DND-41 (cell line): ENCODE results near the gene CD81.

Source experiments
- EZH2 ChIP-seq: IDR thresholded peaks from 3 replicates; pipeline ENCODE4 v1.6.1; 2012; ENCODE audit warnings: borderline replicate concordance, low read depth, mild to moderate bottlenecking, moderate library complexity, low read length, inconsistent platforms; ENCODE audit not compliant: severe bottlenecking
- TF ChIP-seq, protein P1 (sequence below): IDR thresholded peaks from 2 replicates; pipeline ENCODE4 v1.5.1; 2012; ENCODE audit warnings: borderline replicate concordance, low read length, moderate library complexity, mild to moderate bottlenecking; ENCODE audit not compliant: poor library complexity, severe bottlenecking; ENCODE audit errors: extremely low read depth

GRCh38 chr11:2437516-2437915 lies 60.4 kb downstream of the CD81 start:
- TF ChIP-seq, protein P1, sequence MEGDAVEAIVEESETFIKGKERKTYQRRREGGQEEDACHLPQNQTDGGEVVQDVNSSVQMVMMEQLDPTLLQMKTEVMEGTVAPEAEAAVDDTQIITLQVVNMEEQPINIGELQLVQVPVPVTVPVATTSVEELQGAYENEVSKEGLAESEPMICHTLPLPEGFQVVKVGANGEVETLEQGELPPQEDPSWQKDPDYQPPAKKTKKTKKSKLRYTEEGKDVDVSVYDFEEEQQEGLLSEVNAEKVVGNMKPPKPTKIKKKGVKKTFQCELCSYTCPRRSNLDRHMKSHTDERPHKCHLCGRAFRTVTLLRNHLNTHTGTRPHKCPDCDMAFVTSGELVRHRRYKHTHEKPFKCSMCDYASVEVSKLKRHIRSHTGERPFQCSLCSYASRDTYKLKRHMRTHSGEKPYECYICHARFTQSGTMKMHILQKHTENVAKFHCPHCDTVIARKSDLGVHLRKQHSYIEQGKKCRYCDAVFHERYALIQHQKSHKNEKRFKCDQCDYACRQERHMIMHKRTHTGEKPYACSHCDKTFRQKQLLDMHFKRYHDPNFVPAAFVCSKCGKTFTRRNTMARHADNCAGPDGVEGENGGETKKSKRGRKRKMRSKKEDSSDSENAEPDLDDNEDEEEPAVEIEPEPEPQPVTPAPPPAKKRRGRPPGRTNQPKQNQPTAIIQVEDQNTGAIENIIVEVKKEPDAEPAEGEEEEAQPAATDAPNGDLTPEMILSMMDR = no peak
- TF ChIP-seq EZH2 = no peak
